Measurements from ENCODE around the gene C16orf54. TPM values are rescaled to one million over a fixed set of nuclear protein-coding genes. Genes with fewer than 3 reads are reported as not detected.
"Not testable (repeated sequence)": the region's sequence is repeated elsewhere in the genome, so short reads cannot be mapped to it uniquely, and the experiment has no call there.

Gene C16orf54
- not detected in 2 replicates for total RNA-seq (ENCODE audit: low replicate concordance)

GRCh38 chr16:29745853-29746345, at the start of gene C16orf54:
Gene C16orf54, minus strand, starts transcription at chr16:29745990. Its CDS starts 1,039 bp downstream, at chr16:29744951.
- no peak for DNase-seq (ENCODE audit: low read depth)
- no peak within 1 kb of the TSS for H3K4me3 ChIP-seq (ENCODE audit: low read depth, low read length)
- no peak for TF ChIP-seq CTCF (IDR thresholded peaks at IDR 0.05; ENCODE audit: insufficient read depth, low read length)

- no peak overlapping the region for H3K4me3 ChIP-seq (ENCODE audit: low read depth, low read length)
- DNase-seq (ENCODE audit: low read depth) = no peak
- no peak for TF ChIP-seq CTCF (IDR thresholded peaks at IDR 0.05; ENCODE audit: insufficient read depth, low read length)
Measured at GRCh38 chr16:29794231-29794710, 48.5 kb upstream of the C16orf54 start.

- H3K4me3 ChIP-seq (ENCODE audit: low read depth, low read length); DNase-seq (ENCODE audit: low read depth): not testable (repeated sequence)
Measured at GRCh38 chr16:29793153-29793552, 47.4 kb upstream of the C16orf54 start.

GRCh38 chr16:29791845-29792807, 46.3 kb upstream of the C16orf54 start:
- no peak for DNase-seq (ENCODE audit: low read depth)
- no peak for TF ChIP-seq CTCF (IDR thresholded peaks at IDR 0.05; ENCODE audit: insufficient read depth, low read length)
- H3K4me3 ChIP-seq (ENCODE audit: low read depth, low read length) = peak overlapping the region; percentile 92

- peak overlapping the region; percentile 92 for H3K4me3 ChIP-seq (ENCODE audit: low read depth, low read length)
- DNase-seq (ENCODE audit: low read depth) = no peak
- no peak for TF ChIP-seq CTCF (IDR thresholded peaks at IDR 0.05; ENCODE audit: insufficient read depth, low read length)
Measured at GRCh38 chr16:29790949-29791844, 45.4 kb upstream of the C16orf54 start.

GRCh38 chr16:29790183-29790948, 44.6 kb upstream of the C16orf54 start, which contains the start of gene KIF22:
Gene KIF22, plus strand, starts transcription at chr16:29790751. Its CDS starts 9 bp downstream, at chr16:29790760.
- peak; percentile 99 for DNase-seq (ENCODE audit: low read depth)
- peak within 1 kb of the TSS; percentile 92 for H3K4me3 ChIP-seq (ENCODE audit: low read depth, low read length)

More at GRCh38 chr16:29790183-29790948, 44.6 kb upstream of the C16orf54 start, which contains the start of gene KIF22:
- peak; percentile 76 for TF ChIP-seq CTCF (IDR thresholded peaks at IDR 0.05; ENCODE audit: insufficient read depth, low read length)

All from fibroblast of the aortic adventitia (primary cell).